Keratinocyte (primary cell): Measurements from ENCODE around the gene AIRE. TPM values are rescaled to one million over a fixed set of nuclear protein-coding genes. Genes with fewer than 3 reads are reported as not detected.

Experiments used
- DNase-seq: peaks from one replicate; pipeline ENCODE4 v3.0.0-alpha.2; 2011; ENCODE audit warnings: low read depth, missing footprints, low spot score
- FAIRE-seq: peaks from 2 replicates; lab custom pipeline; 2011; peaks lifted over from hg19 to GRCh38; lab: Jason Lieb, UNC
- H2AFZ ChIP-seq: 2 replicates; pipeline ENCODE4 v1.6.0; 2012; ENCODE audit warnings: low read length, control low read depth, inconsistent platforms; ENCODE audit not compliant: control insufficient read depth
- H3K27ac ChIP-seq: 2 replicates; pipeline ENCODE4 v1.5.1; 2011; ENCODE audit warnings: low read length; ENCODE audit not compliant: control insufficient read depth, insufficient read depth
- H3K27me3 ChIP-seq: 3 replicates; pipeline ENCODE4 v1.6.0; 2011; ENCODE audit warnings: low read length; ENCODE audit not compliant: control insufficient read depth, insufficient read depth; ENCODE audit errors: extremely low read depth
- H3K36me3 ChIP-seq, 2 experiments: 2 replicates in 1 of 2; 3 replicates in 1 of 2; pipeline ENCODE4 v1.5.1; 2011; ENCODE audit warnings: low read length in 2 of 2, mild to moderate bottlenecking in 1 of 2; ENCODE audit not compliant: control insufficient read depth in 2 of 2, insufficient read depth in 2 of 2; ENCODE audit errors: extremely low read depth in 1 of 2
- H3K4me1 ChIP-seq: 3 replicates; pipeline ENCODE4 v1.5.1; 2011; ENCODE audit warnings: low read length; ENCODE audit not compliant: control insufficient read depth, insufficient read depth; ENCODE audit errors: extremely low read depth
- H3K4me2 ChIP-seq: 3 replicates; pipeline ENCODE4 v1.6.0; 2011; ENCODE audit warnings: low read depth, low read length; ENCODE audit not compliant: control insufficient read depth, insufficient read depth; ENCODE audit errors: extremely low read depth
- H3K4me3 ChIP-seq, 3 experiments: fragments of 200-600 bp in 1 of 3; sonication (generic) in 1 of 3; 2 replicates in 2 of 3; 3 replicates in 1 of 3; pipeline ENCODE4 v1.5.1; 2011 to 2016; ENCODE audit warnings: low read length in 3 of 3, mild to moderate bottlenecking in 3 of 3, control low read depth in 2 of 3, inconsistent platforms in 1 of 3, low read depth in 1 of 3, mixed read lengths in 1 of 3, mixed run types in 1 of 3, moderate library complexity in 1 of 3; ENCODE audit not compliant: control insufficient read depth in 2 of 3, insufficient read depth in 2 of 3; ENCODE audit errors: extremely low read depth in 1 of 3
- H3K79me2 ChIP-seq: 2 replicates; pipeline ENCODE4 v1.6.0; 2012; ENCODE audit warnings: low read length; ENCODE audit not compliant: control insufficient read depth, insufficient read depth
- H3K9ac ChIP-seq: 3 replicates; pipeline ENCODE4 v1.6.0; 2011; ENCODE audit warnings: low read length; ENCODE audit not compliant: control insufficient read depth, insufficient read depth; ENCODE audit errors: extremely low read depth
- H3K9me1 ChIP-seq: 3 replicates; pipeline ENCODE4 v1.6.0; 2011; ENCODE audit warnings: low read length; ENCODE audit not compliant: control insufficient read depth, insufficient read depth; ENCODE audit errors: extremely low read depth
- H3K9me3 ChIP-seq: 2 replicates; pipeline ENCODE4 v1.5.1; 2012; ENCODE audit warnings: low read depth, low read length; ENCODE audit not compliant: control insufficient read depth
- H4K20me1 ChIP-seq: 3 replicates; pipeline ENCODE4 v1.6.0; 2011; ENCODE audit warnings: low read length; ENCODE audit not compliant: control insufficient read depth, insufficient read depth; ENCODE audit errors: extremely low read depth
- CTCF ChIP-seq, 3 experiments: IDR thresholded peaks in 1 of 3; conservative IDR thresholded peaks in 1 of 3; optimal IDR thresholded peaks in 1 of 3; 2 replicates in 2 of 3; 3 replicates in 1 of 3; pipeline versions ENCODE3 to v1.5.1; 2011; ENCODE audit warnings: low read length in 3 of 3, mild to moderate bottlenecking in 3 of 3, moderate library complexity in 2 of 3, control low read depth in 1 of 3, inconsistent platforms in 1 of 3; ENCODE audit not compliant: insufficient read depth in 2 of 3; ENCODE audit errors: extremely low read depth in 1 of 3
- EZH2 ChIP-seq: IDR thresholded peaks from one replicate; pipeline ENCODE4 v1.6.1; 2012; ENCODE audit warnings: inconsistent platforms, mild to moderate bottlenecking, low read length, moderate library complexity
- dilution Hi-C: fragments of 300-500 bp; cut with MboI; formaldehyde crosslinking; loops from one replicate; pipeline ENCODE4 v1.7.0; 2020; ENCODE audit warnings: low sequenced_read_pairs; ENCODE audit not compliant: extremely low pct_ligation_motif_present
- polyA plus RNA-seq, 5 experiments: library from polyadenylated mRNA; depleted of rRNA in 3 of 5; stranded (reverse) in 3 of 5; stranded (forward) in 1 of 5; unstranded in 1 of 5; fragments of >200 nt; gene quantifications; 1 replicate in 1 of 5; 2 replicates in 3 of 5; 3 replicates in 1 of 5; pipeline versions ENCODE4 v1.2.1 to v1.2.3, GENCODE V29; 2011 to 2012; ENCODE audit warnings: missing spikeins in 2 of 5, low read depth in 1 of 5, low replicate concordance in 1 of 5

The AIRE gene
- polyA plus RNA-seq, 1 donor (not counting 4 experiments of a cell fraction or from before 2014, with no cell fraction given) = not detected

- no peak overlapping the region for H3K27ac ChIP-seq
- peaks cover 25% of the 10 kb centered on the region for H3K27me3 ChIP-seq
- no peaks in the 10 kb centered on the region for H3K9me1 ChIP-seq
- H3K36me3 ChIP-seq = no peaks in the 10 kb centered on the region
- H3K9ac ChIP-seq = no peak overlapping the region
- H4K20me1 ChIP-seq = no peaks in the 10 kb centered on the region
- dilution Hi-C loops = no loop called here
- H3K4me1 ChIP-seq = no peaks in the 10 kb centered on the region
- no peak overlapping the region for H3K4me3 ChIP-seq
- FAIRE-seq = no peak
- H3K4me2 ChIP-seq = no peak overlapping the region
- H3K79me2 ChIP-seq = no peaks in the 10 kb centered on the region
- no peaks in the 10 kb centered on the region for H3K9me3 ChIP-seq
- no peak for DNase-seq
- TF ChIP-seq CTCF (optimal IDR thresholded peaks at IDR 0.05 in 1 of 3, IDR thresholded peaks at IDR 0.05 in 1 of 3, conservative IDR thresholded peaks at IDR 0.05 in 1 of 3; ENCODE audit: extremely low read depth in 1 of 3, insufficient read depth in 2 of 3, low read length in 3 of 3) = no peak
- TF ChIP-seq EZH2 = no peak
- H2AFZ ChIP-seq = no peak overlapping the region
Measured at GRCh38 chr21:44260066-44260465, 25.6 kb upstream of the AIRE start.

GRCh38 chr21:44260791-44261631, 24.7 kb upstream of the AIRE start:
- dilution Hi-C loops = no loop called here

More at GRCh38 chr21:44260791-44261631, 24.7 kb upstream of the AIRE start:
- Histone ChIP-seq H3K27ac (no peak overlapping the region), H2AFZ (no peak overlapping the region), H3K36me3 (no peaks in the 10 kb centered on the region), H3K4me2 (no peak overlapping the region), H4K20me1 (no peaks in the 10 kb centered on the region), H3K4me1 (no peaks in the 10 kb centered on the region), H3K4me3 (no peak overlapping the region), H3K9me3 (no peaks in the 10 kb centered on the region), H3K9ac (no peak overlapping the region), H3K27me3 (peaks cover 26% of the 10 kb centered on the region), H3K9me1 (no peaks in the 10 kb centered on the region), H3K79me2 (no peaks in the 10 kb centered on the region)
- FAIRE-seq (no peak), DNase-seq (no peak)
- TF ChIP-seq EZH2 (no peak), CTCF (optimal IDR thresholded peaks at IDR 0.05 in 1 of 3, IDR thresholded peaks at IDR 0.05 in 1 of 3, conservative IDR thresholded peaks at IDR 0.05 in 1 of 3; ENCODE audit: extremely low read depth in 1 of 3, insufficient read depth in 2 of 3, low read length in 3 of 3) (no peak)
